Measurements from ENCODE around the gene CFAP74.

- TF ChIP-seq, protein P1, sequence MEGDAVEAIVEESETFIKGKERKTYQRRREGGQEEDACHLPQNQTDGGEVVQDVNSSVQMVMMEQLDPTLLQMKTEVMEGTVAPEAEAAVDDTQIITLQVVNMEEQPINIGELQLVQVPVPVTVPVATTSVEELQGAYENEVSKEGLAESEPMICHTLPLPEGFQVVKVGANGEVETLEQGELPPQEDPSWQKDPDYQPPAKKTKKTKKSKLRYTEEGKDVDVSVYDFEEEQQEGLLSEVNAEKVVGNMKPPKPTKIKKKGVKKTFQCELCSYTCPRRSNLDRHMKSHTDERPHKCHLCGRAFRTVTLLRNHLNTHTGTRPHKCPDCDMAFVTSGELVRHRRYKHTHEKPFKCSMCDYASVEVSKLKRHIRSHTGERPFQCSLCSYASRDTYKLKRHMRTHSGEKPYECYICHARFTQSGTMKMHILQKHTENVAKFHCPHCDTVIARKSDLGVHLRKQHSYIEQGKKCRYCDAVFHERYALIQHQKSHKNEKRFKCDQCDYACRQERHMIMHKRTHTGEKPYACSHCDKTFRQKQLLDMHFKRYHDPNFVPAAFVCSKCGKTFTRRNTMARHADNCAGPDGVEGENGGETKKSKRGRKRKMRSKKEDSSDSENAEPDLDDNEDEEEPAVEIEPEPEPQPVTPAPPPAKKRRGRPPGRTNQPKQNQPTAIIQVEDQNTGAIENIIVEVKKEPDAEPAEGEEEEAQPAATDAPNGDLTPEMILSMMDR (IDR thresholded peaks at IDR 0.05) = no peak
- no peak for TF ChIP-seq POLR2A (IDR thresholded peaks at IDR 0.05)
Observed at GRCh38 chr1:1880617-1881312, 122.8 kb downstream of the CFAP74 start.
